K562 (cell line): ENCODE measurements around the gene CREB3L2. TPM values are rescaled to one million over a fixed set of nuclear protein-coding genes. Genes with fewer than 3 reads are reported as not detected.

Source experiments
- BACH1 ChIP-seq: fragments of 200-800 bp; sonication (Bioruptor generic); IDR thresholded peaks from 2 replicates; pipeline ENCODE4 v1.6.1; 2016; ENCODE audit warnings: missing genetic modification characterization, missing compliant biosample characterization
- FOXK1 ChIP-seq: sonication (generic); formaldehyde crosslinking; IDR thresholded peaks from 2 replicates; pipeline ENCODE4 v1.8.0; 2022; ENCODE audit warnings: missing genetic modification reagents, mild to moderate bottlenecking, borderline replicate concordance
- NCOA4 ChIP-seq: fragments of 450-650 bp; IDR thresholded peaks from 2 replicates; pipeline ENCODE4 v1.6.1; 2018; ENCODE audit warnings: mild to moderate bottlenecking; ENCODE audit not compliant: partially characterized antibody
- ZKSCAN8 ChIP-seq: fragments of 200-800 bp; sonication (Bioruptor generic); IDR thresholded peaks from 2 replicates; pipeline ENCODE4 v1.6.1; 2016; ENCODE audit warnings: missing genetic modification characterization, missing compliant biosample characterization
- ZNF668 ChIP-seq: fragments of 250-450 bp; sonication (Bioruptor Pico); IDR thresholded peaks from 2 replicates; pipeline ENCODE4 v1.8.0; 2022; ENCODE audit warnings: mild to moderate bottlenecking, inconsistent platforms
- polyA plus RNA-seq, 8 experiments: library from polyadenylated mRNA; depleted of rRNA in 4 of 8; stranded (reverse) in 5 of 8; unstranded in 3 of 8; fragments of >200 nt; fragmentation: Nextera tagmentation in 2 of 8; fragmentation: Illumina TruSeq in 1 of 8; extraction: Ambion mirVana in 2 of 8; extraction: Trizol in 1 of 8; gene quantifications; 2 replicates each; pipeline versions ENCODE4 v1.2.1 to v1.2.3, GENCODE V29; 2011 to 2014; ENCODE audit warnings: inconsistent platforms in 1 of 8, missing spikeins in 1 of 8
- total RNA-seq, 7 experiments: library from RNA; depleted of rRNA in 6 of 7; stranded (reverse); fragments of >200 nt in 6 of 7; fragmentation: Illumina TruSeq in 2 of 7; extraction: Trizol in 2 of 7; gene quantifications; 2 replicates each; pipeline versions ENCODE4 v1.2.1 to v1.2.3, GENCODE V29; 2011 to 2021; ENCODE audit warnings: low replicate concordance in 1 of 7
- TF ChIP-seq, protein P1 (sequence below): fragments of 250-450 bp; sonication (Bioruptor Pico); IDR thresholded peaks from 2 replicates; pipeline ENCODE4 v1.4.0; 2020
- TF ChIP-seq, protein P2 (sequence below), 2 experiments: fragments of 450-650 bp in 1 of 2; sonication (generic) in 1 of 2; formaldehyde crosslinking in 1 of 2; IDR thresholded peaks; 2 replicates each; pipeline versions ENCODE4 v1.7.1 to v1.9.0; 2016 to 2022; ENCODE audit warnings: inconsistent platforms in 1 of 2, mild to moderate bottlenecking in 1 of 2, missing genetic modification reagents in 1 of 2
- TF ChIP-seq, protein P3 (sequence below): sonication (generic); formaldehyde crosslinking; IDR thresholded peaks from 2 replicates; pipeline ENCODE4 v1.5.0; 2020; ENCODE audit warnings: missing genetic modification reagents

Gene CREB3L2
- total and polyA plus RNA-seq, 9 of the 15 experiments (the other 6 are each of a cell fraction or from before 2014, with no cell fraction given): 7.1 to 45.6 (median 15.8) TPM

DNA sequence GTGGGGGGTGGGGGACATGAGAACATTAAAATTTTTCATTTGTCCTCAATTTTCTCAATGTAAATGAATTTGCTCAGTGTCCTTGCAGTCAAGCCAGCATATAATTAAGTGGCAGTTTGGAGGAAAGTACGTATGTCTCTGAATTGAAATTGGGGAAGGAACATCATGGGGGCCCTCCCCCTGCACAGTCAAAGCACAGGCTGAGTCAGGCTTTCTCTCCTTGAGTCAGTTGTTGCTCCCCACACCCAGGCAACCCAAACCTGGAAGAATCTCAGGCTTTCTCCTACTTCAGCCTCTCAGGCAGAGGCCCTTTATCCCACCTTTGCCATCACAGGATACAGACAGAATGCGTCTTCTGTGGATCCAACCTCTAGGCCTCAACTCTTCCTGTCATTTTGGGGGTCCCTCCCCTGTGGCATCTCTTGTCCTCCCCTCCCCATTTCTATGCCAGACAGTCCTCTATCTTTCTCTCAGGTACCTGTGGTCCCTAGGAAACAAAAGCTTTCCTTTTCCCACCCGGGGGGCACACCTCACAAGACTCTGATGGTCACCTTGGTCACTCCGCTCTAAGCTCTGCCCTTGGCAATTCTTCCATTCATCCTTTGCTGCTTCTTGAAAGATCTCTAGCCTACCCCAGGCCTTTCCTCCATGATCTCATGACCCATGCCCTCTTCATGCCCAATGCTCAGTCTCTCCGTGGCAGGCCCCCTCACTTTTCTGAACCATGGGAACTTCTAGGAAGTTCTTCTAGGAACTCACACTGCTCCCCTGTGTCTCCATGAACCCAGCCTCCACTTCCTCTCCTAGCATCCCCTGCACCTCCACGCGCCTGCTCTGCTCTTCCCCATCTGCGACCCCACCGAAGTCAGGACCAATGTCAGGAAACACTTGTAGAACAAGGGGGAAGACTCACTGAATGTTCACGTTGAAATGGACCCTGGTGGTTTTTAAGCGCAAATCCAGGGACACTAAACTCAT lies 40.4 kb downstream of the CREB3L2 start (continued):
- TF ChIP-seq, protein P1, sequence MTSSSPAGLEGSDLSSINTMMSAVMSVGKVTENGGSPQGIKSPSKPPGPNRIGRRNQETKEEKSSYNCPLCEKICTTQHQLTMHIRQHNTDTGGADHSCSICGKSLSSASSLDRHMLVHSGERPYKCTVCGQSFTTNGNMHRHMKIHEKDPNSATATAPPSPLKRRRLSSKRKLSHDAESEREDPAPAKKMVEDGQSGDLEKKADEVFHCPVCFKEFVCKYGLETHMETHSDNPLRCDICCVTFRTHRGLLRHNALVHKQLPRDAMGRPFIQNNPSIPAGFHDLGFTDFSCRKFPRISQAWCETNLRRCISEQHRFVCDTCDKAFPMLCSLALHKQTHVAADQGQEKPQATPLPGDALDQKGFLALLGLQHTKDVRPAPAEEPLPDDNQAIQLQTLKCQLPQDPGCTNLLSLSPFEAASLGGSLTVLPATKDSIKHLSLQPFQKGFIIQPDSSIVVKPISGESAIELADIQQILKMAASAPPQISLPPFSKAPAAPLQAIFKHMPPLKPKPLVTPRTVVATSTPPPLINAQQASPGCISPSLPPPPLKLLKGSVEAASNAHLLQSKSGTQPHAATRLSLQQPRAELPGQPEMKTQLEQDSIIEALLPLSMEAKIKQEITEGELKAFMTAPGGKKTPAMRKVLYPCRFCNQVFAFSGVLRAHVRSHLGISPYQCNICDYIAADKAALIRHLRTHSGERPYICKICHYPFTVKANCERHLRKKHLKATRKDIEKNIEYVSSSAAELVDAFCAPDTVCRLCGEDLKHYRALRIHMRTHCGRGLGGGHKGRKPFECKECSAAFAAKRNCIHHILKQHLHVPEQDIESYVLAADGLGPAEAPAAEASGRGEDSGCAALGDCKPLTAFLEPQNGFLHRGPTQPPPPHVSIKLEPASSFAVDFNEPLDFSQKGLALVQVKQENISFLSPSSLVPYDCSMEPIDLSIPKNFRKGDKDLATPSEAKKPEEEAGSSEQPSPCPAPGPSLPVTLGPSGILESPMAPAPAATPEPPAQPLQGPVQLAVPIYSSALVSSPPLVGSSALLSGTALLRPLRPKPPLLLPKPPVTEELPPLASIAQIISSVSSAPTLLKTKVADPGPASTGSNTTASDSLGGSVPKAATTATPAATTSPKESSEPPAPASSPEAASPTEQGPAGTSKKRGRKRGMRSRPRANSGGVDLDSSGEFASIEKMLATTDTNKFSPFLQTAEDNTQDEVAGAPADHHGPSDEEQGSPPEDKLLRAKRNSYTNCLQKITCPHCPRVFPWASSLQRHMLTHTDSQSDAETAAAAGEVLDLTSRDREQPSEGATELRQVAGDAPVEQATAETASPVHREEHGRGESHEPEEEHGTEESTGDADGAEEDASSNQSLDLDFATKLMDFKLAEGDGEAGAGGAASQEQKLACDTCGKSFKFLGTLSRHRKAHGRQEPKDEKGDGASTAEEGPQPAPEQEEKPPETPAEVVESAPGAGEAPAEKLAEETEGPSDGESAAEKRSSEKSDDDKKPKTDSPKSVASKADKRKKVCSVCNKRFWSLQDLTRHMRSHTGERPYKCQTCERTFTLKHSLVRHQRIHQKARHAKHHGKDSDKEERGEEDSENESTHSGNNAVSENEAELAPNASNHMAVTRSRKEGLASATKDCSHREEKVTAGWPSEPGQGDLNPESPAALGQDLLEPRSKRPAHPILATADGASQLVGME (CRISPR knock-in tag): peak; percentile 21; the same call in 1 of the 2 replicates
- TF ChIP-seq, protein P2, sequence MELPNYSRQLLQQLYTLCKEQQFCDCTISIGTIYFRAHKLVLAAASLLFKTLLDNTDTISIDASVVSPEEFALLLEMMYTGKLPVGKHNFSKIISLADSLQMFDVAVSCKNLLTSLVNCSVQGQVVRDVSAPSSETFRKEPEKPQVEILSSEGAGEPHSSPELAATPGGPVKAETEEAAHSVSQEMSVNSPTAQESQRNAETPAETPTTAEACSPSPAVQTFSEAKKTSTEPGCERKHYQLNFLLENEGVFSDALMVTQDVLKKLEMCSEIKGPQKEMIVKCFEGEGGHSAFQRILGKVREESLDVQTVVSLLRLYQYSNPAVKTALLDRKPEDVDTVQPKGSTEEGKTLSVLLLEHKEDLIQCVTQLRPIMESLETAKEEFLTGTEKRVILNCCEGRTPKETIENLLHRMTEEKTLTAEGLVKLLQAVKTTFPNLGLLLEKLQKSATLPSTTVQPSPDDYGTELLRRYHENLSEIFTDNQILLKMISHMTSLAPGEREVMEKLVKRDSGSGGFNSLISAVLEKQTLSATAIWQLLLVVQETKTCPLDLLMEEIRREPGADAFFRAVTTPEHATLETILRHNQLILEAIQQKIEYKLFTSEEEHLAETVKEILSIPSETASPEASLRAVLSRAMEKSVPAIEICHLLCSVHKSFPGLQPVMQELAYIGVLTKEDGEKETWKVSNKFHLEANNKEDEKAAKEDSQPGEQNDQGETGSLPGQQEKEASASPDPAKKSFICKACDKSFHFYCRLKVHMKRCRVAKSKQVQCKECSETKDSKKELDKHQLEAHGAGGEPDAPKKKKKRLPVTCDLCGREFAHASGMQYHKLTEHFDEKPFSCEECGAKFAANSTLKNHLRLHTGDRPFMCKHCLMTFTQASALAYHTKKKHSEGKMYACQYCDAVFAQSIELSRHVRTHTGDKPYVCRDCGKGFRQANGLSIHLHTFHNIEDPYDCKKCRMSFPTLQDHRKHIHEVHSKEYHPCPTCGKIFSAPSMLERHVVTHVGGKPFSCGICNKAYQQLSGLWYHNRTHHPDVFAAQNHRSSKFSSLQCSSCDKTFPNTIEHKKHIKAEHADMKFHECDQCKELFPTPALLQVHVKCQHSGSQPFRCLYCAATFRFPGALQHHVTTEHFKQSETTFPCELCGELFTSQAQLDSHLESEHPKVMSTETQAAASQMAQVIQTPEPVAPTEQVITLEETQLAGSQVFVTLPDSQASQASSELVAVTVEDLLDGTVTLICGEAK (IDR thresholded peaks at IDR 0.05): no peak
- TF ChIP-seq, protein P2 (CRISPR knock-in tag; IDR thresholded peaks at IDR 0.05): peak; percentile 12; the same call in 1 of the 2 replicates
- TF ChIP-seq BACH1 (tag) (peak; percentile 33; the same call in 1 of the 2 replicates), ZKSCAN8 (CRISPR knock-in tag) (no peak), FOXK1 (0 out of 2 replicates have a peak, but pooled peaks have one; percentile 41), NCOA4 (no peak), ZNF668 (CRISPR knock-in tag) (no peak)
- TF ChIP-seq, protein P3, sequence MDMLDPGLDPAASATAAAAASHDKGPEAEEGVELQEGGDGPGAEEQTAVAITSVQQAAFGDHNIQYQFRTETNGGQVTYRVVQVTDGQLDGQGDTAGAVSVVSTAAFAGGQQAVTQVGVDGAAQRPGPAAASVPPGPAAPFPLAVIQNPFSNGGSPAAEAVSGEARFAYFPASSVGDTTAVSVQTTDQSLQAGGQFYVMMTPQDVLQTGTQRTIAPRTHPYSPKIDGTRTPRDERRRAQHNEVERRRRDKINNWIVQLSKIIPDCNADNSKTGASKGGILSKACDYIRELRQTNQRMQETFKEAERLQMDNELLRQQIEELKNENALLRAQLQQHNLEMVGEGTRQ (CRISPR knock-in tag): no peak
